GM20000 (cell line): Measurements from ENCODE around the gene CCDC157.

Experiments used
- DNase-seq: peaks from one replicate; pipeline ENCODE4 v3.0.0; 2012; ENCODE audit warnings: low spot score
- CTCF ChIP-seq: IDR thresholded peaks from 2 replicates; pipeline ENCODE4 v1.5.1; 2012; ENCODE audit warnings: mild to moderate bottlenecking, control low read depth; ENCODE audit errors: extremely low read depth, missing control alignments

CCDC157 gene

GRCh38 chr22:30413745-30414524 lies 57.1 kb downstream of the CCDC157 start:
- DNase-seq = no peak
- TF ChIP-seq CTCF = no peak

GRCh38 chr22:30414525-30415047 lies 57.8 kb downstream of the CCDC157 start:
- DNase-seq = no peak
- TF ChIP-seq CTCF = no peak

- TF ChIP-seq CTCF = no peak
- DNase-seq = no peak
These were observed 59.6 kb downstream of the CCDC157 start for GRCh38 chr22:30416403-30416802.

- DNase-seq = no peak
- no peak for TF ChIP-seq CTCF
These were observed 60.0 kb downstream of the CCDC157 start for GRCh38 chr22:30416837-30417236.

GRCh38 chr22:30420347-30421125 lies 63.7 kb downstream of the CCDC157 start:
- TF ChIP-seq CTCF = no peak
- DNase-seq = no peak

GRCh38 chr22:30421695-30422480 lies 65.1 kb downstream of the CCDC157 start:
- no peak for DNase-seq
- no peak for TF ChIP-seq CTCF
